Measurements from ENCODE around the gene TMEM35B. TPM values are rescaled to one million over a fixed set of nuclear protein-coding genes. Genes with fewer than 3 reads are reported as not detected.
"Not testable (repeated sequence)": the region's sequence is repeated elsewhere in the genome, so short reads cannot be mapped to it uniquely, and the experiment has no call there.

Gene TMEM35B
- polyA plus RNA-seq, 1 experiment, result 79.5 TPM

GRCh38 chr1:34994878-34995277 lies 9.7 kb upstream of the TMEM35B start:
- no peak for TF ChIP-seq CTCF (IDR thresholded peaks at IDR 0.05; ENCODE audit: insufficient read depth, low read depth, low read length)
- Histone ChIP-seq H3K27me3 (ENCODE audit: control insufficient read depth, insufficient read depth, low read length) (no peaks in the 10 kb centered on the region), H3K4me3 (ENCODE audit: low read depth, low read length) (no peak overlapping the region), H3K36me3 (ENCODE audit: control insufficient read depth, insufficient read depth, low read length) (peaks cover 2% of the 10 kb centered on the region)
- ChIA-PET CTCF (no interaction called here), POLR2A (no interaction called here)
- no peak for DNase-seq (ENCODE audit: low read depth)

GRCh38 chr1:34988581-34988980 lies 3.4 kb upstream of the TMEM35B start:
- Histone ChIP-seq H3K4me3 (ENCODE audit: low read depth, low read length) (no peak overlapping the region), H3K36me3 (ENCODE audit: control insufficient read depth, insufficient read depth, low read length) (no peaks in the 10 kb centered on the region), H3K27me3 (ENCODE audit: control insufficient read depth, insufficient read depth, low read length) (no peaks in the 10 kb centered on the region)
- ChIA-PET POLR2A (no interaction called here), CTCF (no interaction called here)
- TF ChIP-seq CTCF (IDR thresholded peaks at IDR 0.05; ENCODE audit: insufficient read depth, low read depth, low read length), result no peak
- no peak for DNase-seq (ENCODE audit: low read depth)

- TF ChIP-seq CTCF (IDR thresholded peaks at IDR 0.05; ENCODE audit: insufficient read depth, low read depth, low read length), result no peak
- Histone ChIP-seq H3K4me3 (ENCODE audit: low read depth, low read length) (no peak overlapping the region), H3K27me3 (ENCODE audit: control insufficient read depth, insufficient read depth, low read length) (no peaks in the 10 kb centered on the region), H3K36me3 (ENCODE audit: control insufficient read depth, insufficient read depth, low read length) (no peaks in the 10 kb centered on the region)
- ChIA-PET POLR2A (no interaction called here), CTCF (no interaction called here)
- DNase-seq (ENCODE audit: low read depth), result no peak
These were observed 3.0 kb upstream of the TMEM35B start for GRCh38 chr1:34988147-34988546.

- Histone ChIP-seq H3K27me3 (ENCODE audit: control insufficient read depth, insufficient read depth, low read length) (no peaks in the 10 kb centered on the region), H3K36me3 (ENCODE audit: control insufficient read depth, insufficient read depth, low read length) (no peaks in the 10 kb centered on the region; the same call in 1 of the 2 replicates), H3K4me3 (ENCODE audit: low read depth, low read length) (no peak overlapping the region)
- DNase-seq (ENCODE audit: low read depth), result peak; percentile 51
- TF ChIP-seq CTCF (IDR thresholded peaks at IDR 0.05; ENCODE audit: insufficient read depth, low read depth, low read length), result no peak
- CTCF ChIA-PET, result no interaction called here
- POLR2A ChIA-PET, result interaction anchor here (0.6 kb wide), 1 partner anchor 163 kb away, joined by 5 read pairs; no protein-coding TSS in a partner anchor
These were observed 1.9 kb upstream of the TMEM35B start for GRCh38 chr1:34987018-34987417.

- peak overlapping the region; percentile 58 for H3K4me3 ChIP-seq (ENCODE audit: low read depth, low read length)
- ChIA-PET CTCF (interaction anchor here (1.0 to 2.6 kb wide), 2 partner anchors 13 to 126 kb away, joined by 5 to 6 read pairs; partner anchors contain the start of gene SMIM12), POLR2A (interaction anchor here (1.4 kb wide), 1 partner anchor 204 kb away, joined by 4 read pairs; no protein-coding TSS in a partner anchor)
- not testable (repeated sequence) for DNase-seq (ENCODE audit: low read depth); H3K27me3 ChIP-seq (ENCODE audit: control insufficient read depth, insufficient read depth, low read length); H3K36me3 ChIP-seq (ENCODE audit: control insufficient read depth, insufficient read depth, low read length)
These were observed 410 bp upstream of the TMEM35B start for GRCh38 chr1:34985609-34985904.

GRCh38 chr1:34984435-34984792 lies 733 bp downstream of the TMEM35B start:
- CTCF ChIA-PET, result interaction anchor here (1.5 to 2.6 kb wide), 2 partner anchors 12 to 118 kb away, joined by 6 to 7 read pairs; no protein-coding TSS in a partner anchor
- Histone ChIP-seq H3K36me3 (ENCODE audit: control insufficient read depth, insufficient read depth, low read length) (peaks cover 3% of the 10 kb centered on the region; the same call in 1 of the 2 replicates), H3K4me3 (ENCODE audit: low read depth, low read length) (peak overlapping the region; percentile 58), H3K27me3 (ENCODE audit: control insufficient read depth, insufficient read depth, low read length) (no peaks in the 10 kb centered on the region)
- no peak for DNase-seq (ENCODE audit: low read depth)
- no peak for TF ChIP-seq CTCF (IDR thresholded peaks at IDR 0.05; ENCODE audit: insufficient read depth, low read depth, low read length)
- POLR2A ChIA-PET, result interaction anchor here (0.6 to 1.4 kb wide), 4 partner anchors 9 to 205 kb away, joined by 4 to 6 read pairs (median 5); no protein-coding TSS in a partner anchor

Measured in BJ (cell line).